SU-DHL-6 (cell line): ENCODE results near the gene THY1.

Source experiments
- CTCF ChIP-seq: fragments of 200-600 bp; sonication (generic); IDR thresholded peaks from one replicate; pipeline ENCODE4 v1.5.1; 2017; ENCODE audit warnings: antibody characterized with exemption, mild to moderate bottlenecking, low read length, moderate library complexity; ENCODE audit not compliant: insufficient read depth, poor library complexity, severe bottlenecking
- EZH2phosphoT487 ChIP-seq: fragments of 200-600 bp; sonication (generic), shearing (Covaris generic); conservative IDR thresholded peaks from 2 replicates; pipeline ENCODE4 v1.6.1; 2018; ENCODE audit warnings: mild to moderate bottlenecking, antibody characterized with exemption, low read length, moderate library complexity, mixed read lengths

GRCh38 chr11:119380827-119381180, 42.2 kb downstream of the THY1 start:
- TF ChIP-seq CTCF = no peak
- no peak for TF ChIP-seq EZH2phosphoT487
